DND-41 (cell line): ENCODE results near the gene TUBA4A.

ENCODE experiments used
- EZH2 ChIP-seq: IDR thresholded peaks from 3 replicates; pipeline ENCODE4 v1.6.1; 2012; ENCODE audit warnings: borderline replicate concordance, low read depth, mild to moderate bottlenecking, moderate library complexity, low read length, inconsistent platforms; ENCODE audit not compliant: severe bottlenecking
- TF ChIP-seq, protein P1 (sequence below): IDR thresholded peaks from 2 replicates; pipeline ENCODE4 v1.5.1; 2012; ENCODE audit warnings: borderline replicate concordance, low read length, moderate library complexity, mild to moderate bottlenecking; ENCODE audit not compliant: poor library complexity, severe bottlenecking; ENCODE audit errors: extremely low read depth

DNA sequence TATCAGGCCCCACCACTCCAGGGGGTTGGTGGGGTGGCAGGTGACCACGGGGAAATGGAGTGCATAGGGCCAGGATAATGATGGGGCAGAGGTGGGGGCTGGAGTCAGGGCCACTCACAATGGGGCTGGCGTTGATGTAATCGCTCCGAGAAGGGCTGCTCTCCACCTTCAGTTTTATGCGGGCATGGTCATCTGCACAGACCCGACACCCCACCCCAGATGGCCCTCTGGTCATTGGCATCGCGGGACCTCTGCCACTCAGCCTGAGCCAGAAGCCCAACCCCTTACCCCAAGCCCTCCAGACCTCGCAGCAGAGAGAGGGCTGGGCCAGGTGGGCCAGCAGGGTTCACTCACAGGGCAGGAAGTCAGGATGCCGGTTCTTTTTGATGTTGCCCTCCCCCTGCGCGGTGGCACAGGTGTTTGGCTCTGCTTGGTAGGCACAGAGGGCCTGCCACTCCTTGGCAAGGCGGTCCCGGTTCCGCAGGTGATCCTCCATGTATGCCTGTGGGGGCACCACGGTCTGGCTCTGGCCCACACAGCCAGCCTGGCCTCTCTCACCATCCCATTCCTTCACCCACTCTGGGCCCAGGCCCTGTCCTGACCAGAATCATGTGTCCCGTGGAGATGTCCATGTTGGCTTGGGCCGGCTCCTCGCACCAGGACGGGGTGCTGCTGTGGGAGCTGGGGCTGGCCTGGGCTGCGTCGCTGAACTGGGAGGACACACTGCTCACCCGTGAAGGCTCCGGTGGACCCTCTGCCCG is 43.1 kb upstream of the TUBA4A start:
- TF ChIP-seq, protein P1, sequence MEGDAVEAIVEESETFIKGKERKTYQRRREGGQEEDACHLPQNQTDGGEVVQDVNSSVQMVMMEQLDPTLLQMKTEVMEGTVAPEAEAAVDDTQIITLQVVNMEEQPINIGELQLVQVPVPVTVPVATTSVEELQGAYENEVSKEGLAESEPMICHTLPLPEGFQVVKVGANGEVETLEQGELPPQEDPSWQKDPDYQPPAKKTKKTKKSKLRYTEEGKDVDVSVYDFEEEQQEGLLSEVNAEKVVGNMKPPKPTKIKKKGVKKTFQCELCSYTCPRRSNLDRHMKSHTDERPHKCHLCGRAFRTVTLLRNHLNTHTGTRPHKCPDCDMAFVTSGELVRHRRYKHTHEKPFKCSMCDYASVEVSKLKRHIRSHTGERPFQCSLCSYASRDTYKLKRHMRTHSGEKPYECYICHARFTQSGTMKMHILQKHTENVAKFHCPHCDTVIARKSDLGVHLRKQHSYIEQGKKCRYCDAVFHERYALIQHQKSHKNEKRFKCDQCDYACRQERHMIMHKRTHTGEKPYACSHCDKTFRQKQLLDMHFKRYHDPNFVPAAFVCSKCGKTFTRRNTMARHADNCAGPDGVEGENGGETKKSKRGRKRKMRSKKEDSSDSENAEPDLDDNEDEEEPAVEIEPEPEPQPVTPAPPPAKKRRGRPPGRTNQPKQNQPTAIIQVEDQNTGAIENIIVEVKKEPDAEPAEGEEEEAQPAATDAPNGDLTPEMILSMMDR, result no peak
- no peak for TF ChIP-seq EZH2
